CD8-positive, alpha-beta memory T cell (primary cell): ENCODE data around the gene UBE4B. TPM values are rescaled to one million over a fixed set of nuclear protein-coding genes. Genes with fewer than 3 reads are reported as not detected.

Source experiments
- CTCF ChIA-PET: fragments of 350-600 bp; sonication (Branson Sonifier 250); formaldehyde crosslinking; loops from one replicate; lab custom pipeline; 2021; ENCODE audit warnings: antibody characterized with exemption; lab: Charles Lee
- POLR2A ChIA-PET: fragments of 350-600 bp; sonication (Branson Sonifier 250); formaldehyde crosslinking; loops from one replicate; lab custom pipeline; 2021; ENCODE audit warnings: antibody characterized with exemption; lab: Charles Lee
- DNase-seq, 5 donors: peaks; one replicate each; pipeline versions ENCODE4 v3.0.0 to v3.0.0-alpha.2; 2020 to 2022; ENCODE audit warnings: mixed read lengths in 1 of 5
- H3K27ac ChIP-seq: one replicate; pipeline ENCODE4 v1.7.0; 2013; ENCODE audit warnings: low read depth, mild to moderate bottlenecking, low read length, moderate library complexity
- H3K27me3 ChIP-seq: 2 replicates; pipeline ENCODE4 v1.7.0; 2013; ENCODE audit warnings: low read length, mild to moderate bottlenecking; ENCODE audit not compliant: insufficient read depth, poor library complexity, severe bottlenecking
- H3K36me3 ChIP-seq: 2 replicates; pipeline ENCODE4 v1.7.0; 2013; ENCODE audit warnings: mild to moderate bottlenecking, low read length, moderate library complexity; ENCODE audit not compliant: insufficient read depth
- H3K4me1 ChIP-seq: 2 replicates; pipeline ENCODE4 v1.7.0; 2013; ENCODE audit warnings: mild to moderate bottlenecking, low read length, moderate library complexity; ENCODE audit not compliant: insufficient read depth
- H3K4me3 ChIP-seq: 2 replicates; pipeline ENCODE4 v1.7.0; 2013; ENCODE audit warnings: mild to moderate bottlenecking, low read length
- H3K9me3 ChIP-seq: 2 replicates; pipeline ENCODE4 v1.7.0; 2013; ENCODE audit warnings: mild to moderate bottlenecking, low read length
- H3K27ac Mint-ChIP-seq, 8 donors: one replicate each; pipeline ENCODE4 v1.8.0; 2020 to 2021; ENCODE audit warnings: mixed read lengths in 8 of 8, mild to moderate bottlenecking in 6 of 8, inconsistent platforms in 3 of 8, moderate library complexity in 3 of 8
- H3K27me3 Mint-ChIP-seq, 2 donors: one replicate each; pipeline ENCODE4 v1.8.0; 2020 to 2021; ENCODE audit warnings: mixed read lengths in 2 of 2, mild to moderate bottlenecking in 1 of 2, moderate library complexity in 1 of 2
- H3K36me3 Mint-ChIP-seq, 3 donors: one replicate each; pipeline ENCODE4 v1.8.0; 2020 to 2021; ENCODE audit warnings: mixed read lengths in 3 of 3, inconsistent platforms in 1 of 3, mild to moderate bottlenecking in 1 of 3
- H3K4me1 Mint-ChIP-seq, 3 donors: one replicate each; pipeline ENCODE4 v1.8.0; 2020 to 2021; ENCODE audit warnings: mixed read lengths in 3 of 3, inconsistent platforms in 1 of 3, mild to moderate bottlenecking in 1 of 3
- H3K4me3 Mint-ChIP-seq, 7 donors: one replicate each; pipeline ENCODE4 v1.8.0; 2020 to 2021; ENCODE audit warnings: mixed read lengths in 7 of 7, mild to moderate bottlenecking in 6 of 7, moderate library complexity in 4 of 7, inconsistent platforms in 2 of 7
- H3K9me3 Mint-ChIP-seq, 5 donors: one replicate each; pipeline ENCODE4 v1.8.0; 2020 to 2022; ENCODE audit warnings: mixed read lengths in 5 of 5, mild to moderate bottlenecking in 3 of 5, moderate library complexity in 2 of 5, inconsistent platforms in 1 of 5
- polyA plus RNA-seq: library from polyadenylated mRNA; unstranded; fragments of 300-500 nt; fragmentation: Illumina TruSeq; gene quantifications from one replicate; pipeline ENCODE4 v1.2.3, GENCODE V29; 2021
- total RNA-seq, 2 experiments: library from RNA; stranded (reverse); gene quantifications; one replicate each; pipeline ENCODE4 v1.2.3, GENCODE V29; 2021

Gene UBE4B
- total and polyA plus RNA-seq, 3 experiments from 2014 or later: 13.7 to 40.6 (median 35.7) TPM

DNA sequence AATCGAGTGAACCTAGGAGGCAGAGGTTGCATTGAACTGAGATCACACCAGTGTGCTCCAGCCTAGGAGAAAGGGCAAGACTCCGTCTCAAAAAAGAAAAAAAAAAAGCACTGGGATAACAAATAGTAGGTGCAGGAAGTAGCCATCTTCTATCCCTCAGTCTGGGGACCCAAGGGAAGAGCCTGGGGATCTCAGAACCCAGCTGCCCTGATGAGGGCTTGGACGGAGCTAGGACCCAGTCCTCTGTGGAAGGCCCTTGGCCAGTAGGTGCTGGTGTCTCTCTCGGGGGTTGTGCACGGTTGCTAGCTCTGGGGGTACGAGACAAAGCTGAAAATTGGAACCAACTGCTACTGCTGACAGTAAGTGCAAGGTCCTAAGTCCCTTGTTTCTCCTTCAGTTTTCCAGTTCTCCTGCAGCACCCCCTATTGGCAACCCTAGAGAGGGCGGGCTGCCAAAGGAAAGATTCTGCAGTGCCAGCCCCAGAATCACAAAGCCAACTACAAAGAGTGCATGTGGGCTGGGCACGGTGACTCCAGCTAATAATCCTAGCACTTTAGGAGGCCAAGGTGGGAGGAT lies 120.0 kb downstream of the UBE4B start:
- no peaks in the 10 kb centered on the region for H3K27me3 Mint-ChIP-seq

DNA sequence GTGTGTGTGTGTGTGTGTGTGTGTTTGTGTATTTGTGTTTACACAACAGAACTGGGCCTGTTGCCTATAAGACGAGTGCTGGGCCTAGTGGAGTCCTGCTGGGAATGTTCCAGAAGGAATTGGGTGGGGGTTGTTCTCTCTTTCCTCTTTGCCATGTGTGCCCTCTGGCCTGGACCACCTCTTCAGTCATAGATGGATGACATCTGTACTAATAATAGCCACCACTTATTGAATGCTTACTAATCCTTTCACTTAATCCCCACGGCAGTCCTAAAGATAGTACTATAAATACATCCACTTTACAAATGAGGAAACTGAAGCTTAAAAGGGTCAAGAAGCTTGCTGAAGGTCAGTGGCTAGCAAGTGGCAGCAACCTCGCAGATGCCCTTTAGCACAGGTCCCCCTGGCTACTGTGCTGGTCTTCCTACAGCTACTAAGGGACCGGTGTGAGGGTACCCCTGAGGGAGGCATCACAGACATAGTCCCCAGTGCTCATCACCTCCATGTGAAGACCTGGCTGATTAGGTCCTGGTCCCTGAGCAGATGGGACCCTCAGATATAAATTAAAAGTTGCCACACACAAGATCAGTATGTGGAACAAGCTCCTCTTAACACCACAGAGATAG lies 122.4 kb downstream of the UBE4B start:
- H3K4me1 Mint-ChIP-seq: peaks cover 0 to 1% (median 0%) of the 10 kb centered on the region in 3 donors

More for the DNA sequence above, 120.0 kb downstream of the UBE4B start:
- Histone ChIP-seq H3K36me3 (no peaks in the 10 kb centered on the region), H3K4me3 (no peak overlapping the region), H3K9me3 (no peaks in the 10 kb centered on the region), H3K27ac (no peak overlapping the region), H3K27me3 (no peaks in the 10 kb centered on the region), H3K4me1 (no peaks in the 10 kb centered on the region)
- ChIA-PET POLR2A (interaction anchor here (0.6 kb wide), 1 partner anchor 217 kb away, joined by 4 read pairs; no protein-coding TSS in a partner anchor), CTCF (interaction anchor here (0.6 to 0.7 kb wide), 2 partner anchors 23 to 892 kb away, joined by 3 read pairs; no protein-coding TSS in a partner anchor)
- peaks cover 0 to 1% (median 0%) of the 10 kb centered on the region in 3 donors for H3K4me1 Mint-ChIP-seq
- H3K27ac Mint-ChIP-seq: no peak overlapping the region
- H3K4me3 Mint-ChIP-seq: no peak overlapping the region
- peak in 1 of 5 donors; percentile 3 for DNase-seq
- no peaks in the 10 kb centered on the region for H3K9me3 Mint-ChIP-seq
- peaks cover 0 to 43% (median 4%) of the 10 kb centered on the region in 3 donors for H3K36me3 Mint-ChIP-seq

GRCh38 chr1:10160173-10160572 lies 127.4 kb downstream of the UBE4B start:
- Mint-ChIP-seq H3K27ac (peak overlapping the region in 1 of 8 donors; percentile 43), H3K27me3 (no peaks in the 10 kb centered on the region), H3K36me3 (peaks cover under 1 to 62% (median 13%) of the 10 kb centered on the region in 3 donors), H3K9me3 (no peaks in the 10 kb centered on the region), H3K4me1 (no peaks in the 10 kb centered on the region), H3K4me3 (no peak overlapping the region)
- Histone ChIP-seq H3K27ac (no peak overlapping the region), H3K27me3 (no peaks in the 10 kb centered on the region), H3K36me3 (peaks cover 4% of the 10 kb centered on the region), H3K4me3 (no peak overlapping the region), H3K9me3 (no peaks in the 10 kb centered on the region), H3K4me1 (no peaks in the 10 kb centered on the region)
- CTCF ChIA-PET: no interaction called here
- DNase-seq: no peak
- POLR2A ChIA-PET: no interaction called here

More for the DNA sequence above, 122.4 kb downstream of the UBE4B start:
- CTCF ChIA-PET: interaction anchor here (0.7 to 1.3 kb wide), 2 partner anchors 19 to 55 kb away, joined by 3 read pairs; partner anchors contain the start of gene KIF1B
- H3K4me3 ChIP-seq: no peak overlapping the region
- DNase-seq: no peak
- no peaks in the 10 kb centered on the region for H3K27me3 Mint-ChIP-seq
- H3K27ac Mint-ChIP-seq: peak overlapping the region in 6 of 8 donors; percentile 11 to 71 (median 37)
- no peaks in the 10 kb centered on the region for H3K9me3 ChIP-seq
- no peak overlapping the region for H3K4me3 Mint-ChIP-seq
- no peaks in the 10 kb centered on the region for H3K4me1 ChIP-seq
- H3K36me3 Mint-ChIP-seq: peaks cover 0 to 51% (median 7%) of the 10 kb centered on the region in 3 donors
- no peaks in the 10 kb centered on the region for H3K36me3 ChIP-seq
- no peaks in the 10 kb centered on the region for H3K9me3 Mint-ChIP-seq
- POLR2A ChIA-PET: no interaction called here
- H3K27me3 ChIP-seq: no peaks in the 10 kb centered on the region
- no peak overlapping the region for H3K27ac ChIP-seq

- Histone ChIP-seq H3K36me3 (peaks cover 4% of the 10 kb centered on the region), H3K4me1 (no peaks in the 10 kb centered on the region), H3K27me3 (no peaks in the 10 kb centered on the region), H3K4me3 (no peak overlapping the region), H3K9me3 (no peaks in the 10 kb centered on the region), H3K27ac (no peak overlapping the region)
- ChIA-PET CTCF (no interaction called here), POLR2A (no interaction called here)
- H3K27ac Mint-ChIP-seq: peak overlapping the region in 2 of 8 donors; percentile 58 to 65
- H3K36me3 Mint-ChIP-seq: peaks cover 8 to 64% (median 18%) of the 10 kb centered on the region in 3 donors
- H3K4me3 Mint-ChIP-seq: no peak overlapping the region
- DNase-seq: no peak
- H3K9me3 Mint-ChIP-seq: no peaks in the 10 kb centered on the region
- no peaks in the 10 kb centered on the region for H3K4me1 Mint-ChIP-seq
- no peaks in the 10 kb centered on the region for H3K27me3 Mint-ChIP-seq
These were observed 128.2 kb downstream of the UBE4B start for GRCh38 chr1:10160907-10161490.

DNA sequence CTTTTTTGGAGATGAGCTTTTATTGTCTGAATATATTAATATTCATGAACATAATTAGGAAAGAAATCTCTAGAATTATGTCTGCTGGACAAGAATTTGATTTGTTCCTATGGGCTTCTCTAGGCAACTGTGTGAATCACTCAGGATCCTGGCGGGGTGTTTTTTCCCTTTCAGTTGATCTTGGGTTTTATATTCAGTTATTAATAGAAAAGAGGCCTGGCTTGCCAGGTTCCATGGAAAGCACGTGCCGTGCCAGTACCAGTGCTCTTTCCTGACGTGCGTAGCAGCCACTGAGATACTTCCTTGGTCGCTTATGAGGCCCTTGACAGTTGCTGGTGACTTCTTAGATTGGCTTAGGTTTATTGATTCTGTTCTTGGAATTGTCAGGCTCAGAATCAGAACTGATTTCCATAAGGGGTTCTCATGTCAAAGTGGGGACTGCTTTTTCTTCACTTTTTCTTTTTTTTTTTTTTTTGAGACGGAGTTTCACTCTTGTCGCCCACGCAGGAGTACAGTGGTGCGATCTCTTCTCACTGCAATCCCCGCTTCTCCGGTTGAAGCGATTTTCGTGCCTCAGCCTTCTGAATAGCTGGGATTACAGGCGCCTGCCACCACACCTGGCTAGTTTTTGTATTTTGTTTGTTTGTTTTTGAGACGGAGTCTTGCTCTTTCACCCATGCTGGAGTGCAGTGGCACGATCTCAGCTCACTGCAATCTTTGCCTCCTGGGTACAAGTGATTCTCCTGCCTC lies 129.0 kb downstream of the UBE4B start:
- peaks cover 4% of the 10 kb centered on the region for H3K36me3 ChIP-seq
- H3K4me1 Mint-ChIP-seq: no peaks in the 10 kb centered on the region
- no peaks in the 10 kb centered on the region for H3K27me3 ChIP-seq
- peaks cover 10 to 67% (median 18%) of the 10 kb centered on the region in 3 donors for H3K36me3 Mint-ChIP-seq
- no peak for DNase-seq
- H3K27ac ChIP-seq: no peak overlapping the region
- CTCF ChIA-PET: no interaction called here
- H3K4me3 ChIP-seq: no peak overlapping the region
- no peaks in the 10 kb centered on the region for H3K9me3 Mint-ChIP-seq
- H3K9me3 ChIP-seq: no peaks in the 10 kb centered on the region
- no peak overlapping the region for H3K27ac Mint-ChIP-seq
- no peak overlapping the region for H3K4me3 Mint-ChIP-seq
- POLR2A ChIA-PET: no interaction called here
- no peaks in the 10 kb centered on the region for H3K27me3 Mint-ChIP-seq
- H3K4me1 ChIP-seq: no peaks in the 10 kb centered on the region

DNA sequence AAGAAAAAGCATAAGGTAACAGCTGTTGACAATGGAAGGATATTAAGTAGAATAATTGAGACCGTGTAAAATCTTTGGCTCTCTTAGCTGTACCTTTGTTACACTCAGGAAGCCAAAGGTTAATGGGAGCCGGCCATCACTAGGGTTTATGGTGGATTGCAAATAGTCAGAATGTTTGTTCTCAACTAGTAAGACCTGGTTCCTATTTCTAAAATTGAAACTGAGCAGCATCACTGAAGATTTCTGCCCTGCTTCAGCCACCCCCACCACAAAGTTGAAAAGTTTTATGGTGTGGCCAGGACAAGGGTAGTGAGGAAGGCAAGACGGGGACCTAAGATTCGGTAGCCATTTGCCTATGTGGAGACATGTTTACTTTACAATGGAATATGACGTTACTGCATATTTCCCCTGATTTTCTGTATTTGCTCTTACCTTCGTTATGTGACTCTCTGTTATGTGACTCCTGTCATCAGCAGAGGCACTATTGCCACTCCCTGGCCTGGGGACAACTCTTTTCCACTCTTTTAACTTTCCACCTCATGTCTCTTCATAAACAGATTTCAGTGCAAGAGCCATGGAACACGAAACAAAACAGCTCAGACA lies 136.3 kb downstream of the UBE4B start:
- peaks cover 13 to 79% (median 29%) of the 10 kb centered on the region in 3 donors for H3K36me3 Mint-ChIP-seq
- H3K27me3 Mint-ChIP-seq: peaks cover 0 to 2% of the 10 kb centered on the region in 2 donors
- H3K36me3 ChIP-seq: peaks cover 20% of the 10 kb centered on the region
- H3K4me3 ChIP-seq: no peak overlapping the region
- peaks cover 17 to 22% (median 20%) of the 10 kb centered on the region in 3 donors for H3K4me1 Mint-ChIP-seq
- ChIA-PET CTCF (no interaction called here), POLR2A (no interaction called here)
- no peak for DNase-seq
- H3K27ac Mint-ChIP-seq: peak overlapping the region in 7 of 8 donors; percentile 41 to 86 (median 62)
- H3K27ac ChIP-seq: no peak overlapping the region
- H3K9me3 ChIP-seq: no peaks in the 10 kb centered on the region
- H3K27me3 ChIP-seq: no peaks in the 10 kb centered on the region
- H3K4me3 Mint-ChIP-seq: no peak overlapping the region
- H3K4me1 ChIP-seq: peaks cover 10% of the 10 kb centered on the region
- H3K9me3 Mint-ChIP-seq: no peaks in the 10 kb centered on the region

GRCh38 chr1:10170239-10170574 lies 137.4 kb downstream of the UBE4B start:
- Histone ChIP-seq H3K4me3 (no peak overlapping the region), H3K36me3 (peaks cover 20% of the 10 kb centered on the region), H3K9me3 (no peaks in the 10 kb centered on the region), H3K4me1 (peaks cover 10% of the 10 kb centered on the region), H3K27ac (no peak overlapping the region), H3K27me3 (no peaks in the 10 kb centered on the region)
- Mint-ChIP-seq H3K27me3 (peaks cover 0 to 2% of the 10 kb centered on the region in 2 donors), H3K27ac (peak overlapping the region in 7 of 8 donors; percentile 9 to 70 (median 58)), H3K4me3 (peak overlapping the region in 1 of 7 donors; percentile 16), H3K36me3 (peaks cover 19 to 74% (median 30%) of the 10 kb centered on the region in 3 donors), H3K4me1 (peaks cover 17 to 22% (median 20%) of the 10 kb centered on the region in 3 donors), H3K9me3 (no peaks in the 10 kb centered on the region)
- CTCF ChIA-PET: interaction anchor here (0.6 kb wide), 1 partner anchor 14 kb away, joined by 3 read pairs; no protein-coding TSS in a partner anchor
- DNase-seq: no peak
- POLR2A ChIA-PET: no interaction called here
